ENCODE measurements around the gene NOVA2.

Gene NOVA2

DNA sequence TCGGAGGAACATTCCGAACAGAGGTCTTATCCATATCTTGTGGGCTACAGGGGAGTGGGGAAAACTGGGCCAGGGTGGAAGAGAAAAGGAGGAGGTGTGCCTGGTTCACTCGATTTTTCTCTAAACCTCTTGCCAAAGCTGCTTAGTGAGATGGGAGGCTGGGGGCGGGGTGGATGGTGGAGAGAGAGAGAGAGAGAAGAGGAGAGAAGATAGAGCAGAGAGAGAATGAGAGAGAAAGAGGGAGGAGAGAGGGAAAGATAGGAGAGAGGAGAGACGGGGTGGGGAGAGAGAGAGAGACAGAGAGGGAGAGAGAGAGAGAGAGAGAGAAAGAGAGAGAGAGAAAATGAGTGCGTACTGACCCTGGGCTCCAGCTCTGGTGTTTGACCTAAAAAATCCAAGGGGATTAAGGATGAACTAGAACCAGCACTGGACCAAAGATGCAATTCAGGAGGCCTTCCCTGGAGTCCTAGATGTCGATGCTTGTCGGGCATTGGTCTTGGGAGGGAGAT is 14.1 kb downstream of the NOVA2 start:
- DNase-seq, result no peak

DNA sequence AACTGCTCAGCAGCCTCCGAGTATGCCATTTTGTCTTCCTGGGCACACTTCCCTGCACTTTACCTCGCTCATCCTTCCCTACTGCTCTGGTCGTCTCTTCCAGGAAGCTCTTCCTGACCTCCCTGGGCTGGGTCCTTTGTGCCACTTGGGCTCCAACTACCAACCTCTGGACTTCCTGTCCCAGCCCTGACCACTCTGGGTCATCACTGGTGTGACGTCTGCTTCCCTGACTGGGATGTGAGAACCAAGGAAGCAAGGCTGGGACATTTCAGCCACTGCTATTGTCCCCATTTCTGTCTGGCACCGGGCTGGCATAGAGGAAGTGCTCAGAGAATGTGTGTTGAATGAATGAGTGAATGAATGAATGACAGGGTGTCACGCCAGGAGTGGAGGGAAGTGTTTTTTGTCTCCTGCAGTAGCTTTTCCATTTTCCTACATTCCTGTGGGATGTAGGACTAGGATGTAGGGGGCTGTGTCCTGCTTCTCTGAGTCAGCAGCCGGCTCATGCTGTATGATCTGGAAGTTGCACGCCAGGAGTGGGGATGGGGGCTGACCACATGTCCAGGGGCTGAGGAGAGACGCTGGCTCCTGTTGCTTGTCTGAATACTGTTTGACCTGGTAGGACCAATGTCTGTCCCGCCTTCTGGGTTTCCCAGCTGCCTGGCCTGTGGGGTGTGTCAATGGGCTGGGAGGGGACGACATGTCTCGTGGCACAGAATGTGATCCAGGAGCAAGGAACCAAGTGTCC is 14.7 kb downstream of the NOVA2 start:
- DNase-seq, result no peak

DNA sequence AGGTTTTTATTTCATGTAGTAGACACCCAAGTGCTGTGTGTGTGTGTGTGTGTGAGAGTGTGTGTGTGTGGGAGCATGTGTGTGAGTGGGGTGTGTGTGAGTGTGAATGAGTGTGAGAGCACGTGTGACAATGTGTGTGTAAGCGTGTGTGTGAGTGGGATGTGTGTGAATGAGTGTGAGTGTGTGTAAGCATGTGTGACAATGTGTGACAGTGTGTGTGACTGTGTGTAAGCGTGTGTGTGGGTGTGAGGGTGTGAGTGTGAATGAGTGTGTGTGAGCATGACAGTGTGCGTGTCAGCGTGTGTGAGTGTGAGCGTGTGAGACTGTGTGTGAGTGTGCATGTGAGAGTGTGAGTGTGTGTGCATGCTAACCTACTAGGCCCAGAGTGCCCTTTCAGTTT is 15.3 kb downstream of the NOVA2 start:
- DNase-seq, result no peak

DNA sequence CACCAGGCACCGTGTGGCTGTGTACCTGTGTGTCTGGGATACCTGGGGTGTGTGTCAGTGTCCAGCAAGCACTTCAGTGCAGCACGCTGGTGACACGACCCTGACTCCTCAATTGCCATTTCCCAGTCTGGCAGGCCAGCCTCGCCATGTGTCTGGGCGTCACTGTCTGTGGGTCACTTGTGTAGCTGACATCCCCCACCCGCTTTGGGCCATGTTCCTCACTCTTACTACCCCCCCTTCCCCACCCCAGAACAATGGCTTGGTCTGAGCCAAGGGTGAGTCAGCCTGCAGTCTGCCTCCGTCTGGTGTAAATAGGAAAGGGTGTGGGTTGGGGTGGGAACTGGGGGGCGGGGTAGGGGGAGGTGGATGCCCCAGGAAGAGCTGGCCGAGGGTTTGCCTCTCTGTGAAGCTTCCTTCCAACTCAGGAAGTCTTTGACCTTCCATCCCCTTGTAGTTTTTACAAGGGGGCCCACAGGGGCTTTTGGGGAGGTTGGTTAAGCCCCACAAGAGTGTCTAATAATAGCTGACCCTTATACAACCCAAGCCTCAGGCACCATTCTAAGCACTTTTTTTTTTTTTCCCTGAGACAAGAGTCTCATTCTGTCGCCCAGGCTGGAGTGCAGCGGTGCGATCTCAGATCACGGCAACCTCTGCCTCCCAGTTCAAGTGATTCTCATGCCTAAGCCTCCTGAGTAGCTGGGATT is 17.6 kb downstream of the NOVA2 start:
- DNase-seq, result no peak

DNA sequence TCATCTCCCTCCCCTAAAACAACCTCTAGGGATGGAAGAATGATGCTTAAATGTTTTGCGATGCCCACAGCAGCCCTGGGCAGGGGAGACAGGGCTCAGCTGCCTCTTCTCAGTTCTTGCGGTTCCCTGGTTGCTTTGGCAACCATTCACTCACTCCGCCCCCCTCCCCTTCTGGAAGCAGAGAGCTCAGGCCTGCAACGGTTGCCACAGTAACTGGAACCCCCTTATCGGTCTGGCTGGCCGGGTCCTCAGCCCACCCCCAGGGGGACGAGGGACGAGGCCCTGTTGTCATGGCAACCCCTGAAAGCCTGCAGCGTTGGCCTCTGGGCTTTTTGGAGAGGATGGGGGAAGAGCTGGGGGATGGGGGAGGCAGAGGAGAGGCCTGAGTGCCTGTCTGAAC is 19.5 kb downstream of the NOVA2 start:
- no peak for DNase-seq

DNA sequence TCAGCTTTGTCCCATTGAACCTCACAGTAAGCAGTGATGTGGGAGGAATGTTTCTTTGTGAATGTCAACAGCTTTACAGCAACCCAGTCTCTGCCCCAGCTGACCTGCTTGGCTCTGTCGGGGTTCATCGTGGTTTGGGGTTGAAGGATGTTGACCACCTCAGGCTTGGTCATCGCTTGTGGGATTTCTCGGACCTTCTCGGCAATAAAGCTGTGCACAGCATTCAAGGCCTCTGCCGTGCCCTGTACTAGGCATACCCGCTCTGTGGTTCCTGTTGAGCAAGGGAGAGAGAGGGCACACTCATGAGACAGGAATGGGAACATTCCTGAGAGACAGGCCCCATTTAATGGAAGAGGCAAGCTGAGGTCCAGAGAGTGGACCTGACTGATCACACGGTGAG is 20.0 kb downstream of the NOVA2 start:
- DNase-seq, result no peak

GRCh38 chr19:45952686-45953505 is 20.8 kb downstream of the NOVA2 start:
- peak; percentile 4 to 13 for DNase-seq

DNA sequence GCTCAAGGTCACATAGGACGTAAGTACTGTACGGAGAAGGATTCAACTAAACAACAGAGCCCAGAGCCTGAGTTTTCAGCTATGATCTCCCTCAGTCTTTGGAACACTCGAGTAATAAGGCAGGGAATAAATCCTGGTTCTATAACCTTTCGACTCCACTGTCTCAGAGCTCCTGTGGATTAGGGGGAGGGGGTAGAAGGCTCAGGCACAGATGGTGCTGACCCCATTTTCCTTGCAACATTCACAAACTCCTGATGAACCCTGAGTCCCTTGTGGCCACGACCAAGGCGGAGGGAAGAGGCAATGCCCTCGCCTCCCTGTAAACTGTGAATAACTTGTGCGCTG is 21.4 kb downstream of the NOVA2 start:
- no peak for DNase-seq

GRCh38 chr19:45947926-45948325 is 25.7 kb downstream of the NOVA2 start:
- DNase-seq, result no peak

DNA sequence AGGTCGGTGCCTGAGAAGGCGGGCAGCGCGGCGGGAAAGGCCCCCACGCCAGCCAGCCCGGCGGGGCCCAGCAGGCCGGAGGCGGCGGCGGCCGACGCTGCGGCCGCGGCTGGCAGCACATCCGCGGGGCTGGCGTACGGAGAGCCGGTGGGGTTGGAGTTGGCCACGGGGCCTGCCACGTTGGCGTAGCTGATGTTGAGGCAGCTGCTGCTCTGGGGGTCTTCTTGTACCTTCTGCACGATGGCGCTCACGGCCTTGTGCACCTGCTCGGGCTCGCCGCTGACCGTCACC is 33.2 kb downstream of the NOVA2 start:
- DNase-seq, result no peak

GRCh38 chr19:45939792-45940514 is 33.7 kb downstream of the NOVA2 start:
- DNase-seq, result no peak

DNA sequence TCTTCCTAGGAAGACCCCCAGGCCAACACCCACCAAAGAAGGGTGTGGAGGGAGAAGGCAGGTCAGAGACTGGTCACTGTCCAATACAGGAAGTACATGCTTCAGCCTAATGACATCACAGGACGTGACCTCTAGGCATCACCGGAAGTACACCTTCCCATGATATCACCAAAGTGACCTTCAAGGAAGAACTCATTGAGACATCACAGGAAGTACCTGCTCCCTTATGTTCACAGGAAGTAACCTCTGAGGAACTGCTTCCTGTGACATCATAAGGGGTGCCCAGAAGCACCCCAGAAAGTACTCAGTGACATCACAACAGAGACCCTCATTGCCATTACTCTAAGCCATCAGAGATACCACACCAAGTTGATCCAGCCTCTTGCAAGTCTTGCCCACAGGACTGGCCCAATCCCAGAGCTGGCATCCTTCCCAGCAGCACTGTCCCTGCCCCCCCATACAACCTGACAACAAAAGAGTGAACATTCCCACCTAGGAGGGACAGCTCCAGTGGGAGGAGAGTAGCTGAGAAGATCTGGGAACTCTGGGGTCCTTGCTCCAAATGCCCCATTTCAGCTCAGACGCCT is 34.8 kb downstream of the NOVA2 start:
- no peak for DNase-seq

GRCh38 chr19:45935267-45935666 is 38.4 kb downstream of the NOVA2 start:
- DNase-seq, result no peak

DNA sequence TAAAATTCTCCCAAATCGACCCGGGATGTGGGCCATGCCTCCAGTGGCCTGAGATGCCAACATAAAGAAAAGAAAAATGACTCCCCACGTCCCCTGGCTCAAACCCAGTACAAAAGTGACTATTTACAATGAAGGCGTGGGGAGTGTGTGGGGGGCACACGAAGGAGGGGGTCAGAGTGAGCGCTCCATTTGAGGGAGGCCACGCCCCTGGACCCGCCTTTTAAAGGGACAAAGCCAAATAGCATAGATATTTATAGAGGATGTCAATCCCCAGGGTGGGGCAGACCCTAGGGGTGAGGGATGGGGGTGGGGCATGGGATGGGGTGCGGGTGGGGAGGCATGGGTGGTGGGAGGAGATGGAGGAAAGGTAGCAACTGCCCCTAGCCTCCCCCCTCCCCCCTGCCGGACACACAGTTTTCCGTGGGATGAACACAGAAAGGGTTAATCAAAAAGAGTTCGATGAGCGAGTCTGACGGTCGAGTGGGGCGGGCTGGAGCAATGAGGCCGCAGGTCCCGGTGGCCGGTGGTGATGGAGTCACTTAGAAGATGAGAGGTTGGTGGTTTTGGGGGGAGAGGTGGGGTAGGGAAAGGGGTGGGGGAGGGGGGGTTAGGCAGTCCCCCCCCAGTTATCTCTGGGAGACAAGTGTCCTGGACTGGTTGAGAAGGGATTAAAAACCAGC is 39.0 kb downstream of the NOVA2 start:
- no peak for DNase-seq

DNA sequence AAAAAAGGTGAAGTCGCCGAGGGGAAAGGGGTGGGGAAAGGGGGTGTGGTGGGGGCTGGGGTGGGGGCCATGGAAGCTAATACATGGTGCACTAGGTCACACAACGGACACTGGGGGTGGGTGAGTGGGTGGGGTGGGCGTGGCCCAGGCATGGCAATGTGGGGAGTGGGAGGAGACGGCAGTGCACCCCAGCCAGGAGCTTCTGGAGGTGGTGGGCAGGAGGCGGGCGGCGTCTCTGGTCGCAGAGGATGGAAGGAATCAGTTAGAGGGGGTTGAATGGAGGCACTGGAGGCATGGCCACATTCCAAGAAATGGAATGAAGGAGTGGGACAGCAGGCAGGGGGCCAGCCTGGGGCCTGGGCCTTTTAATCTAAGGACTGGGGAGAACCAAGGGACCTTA is 39.9 kb downstream of the NOVA2 start:
- DNase-seq, result no peak

- DNase-seq, result no peak
Measured at GRCh38 chr19:45931055-45931454, 42.6 kb downstream of the NOVA2 start.

DNA sequence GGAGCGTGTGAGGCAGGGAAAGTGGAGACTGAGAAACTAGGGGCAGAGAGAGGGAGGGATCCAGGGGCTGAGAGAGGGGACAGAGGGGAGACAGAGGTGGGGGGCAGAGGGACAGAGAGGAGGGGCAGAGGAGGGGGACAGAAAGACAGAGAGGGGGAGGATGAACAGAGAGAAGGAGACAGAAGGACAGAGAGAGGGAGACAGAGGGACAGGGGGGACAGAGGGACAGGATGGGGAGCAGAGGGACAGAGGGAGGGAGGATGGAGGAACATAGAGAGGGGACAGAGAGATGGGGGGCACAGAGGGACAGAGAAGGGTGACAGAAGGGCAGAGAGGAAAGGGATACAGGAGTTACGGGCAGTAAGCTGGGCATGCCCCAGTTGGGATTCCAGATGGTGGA is 44.4 kb downstream of the NOVA2 start:
- DNase-seq, result no peak

- DNase-seq, result peak; percentile 91 to 92
Measured at GRCh38 chr19:45927565-45928261, 46.0 kb downstream of the NOVA2 start.

DNA sequence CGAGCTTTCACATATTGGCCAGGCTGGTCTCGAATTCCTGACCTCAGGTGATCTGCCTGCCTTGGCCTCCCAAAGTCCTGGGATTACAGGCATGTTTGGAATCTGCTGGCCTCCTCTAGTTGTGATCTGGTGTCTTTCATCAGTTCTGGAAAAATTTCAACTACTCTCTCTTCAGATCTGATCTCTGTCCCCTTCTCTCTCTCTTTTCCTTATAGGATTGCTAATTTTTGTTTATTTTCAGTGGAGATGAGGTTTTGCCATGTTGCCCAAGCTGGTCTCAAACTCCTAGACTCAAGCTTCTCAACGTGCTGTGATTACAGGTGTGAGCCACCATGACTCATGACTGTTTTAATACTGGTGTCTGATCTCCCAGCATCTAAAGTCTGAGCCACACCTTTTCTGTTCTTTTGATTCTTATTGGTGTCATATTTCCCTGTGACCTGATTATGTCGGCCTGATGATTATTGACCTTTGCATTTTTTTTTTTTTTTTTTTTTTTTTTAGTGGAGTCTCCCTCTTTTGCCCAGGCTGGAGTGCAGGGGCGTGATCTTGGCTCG is 48.7 kb downstream of the NOVA2 start:
- DNase-seq, result no peak

GRCh38 chr19:45922281-45922680 is 51.4 kb downstream of the NOVA2 start:
- DNase-seq, result no peak

- DNase-seq, result no peak
Measured at GRCh38 chr19:45920458-45920857, 53.2 kb downstream of the NOVA2 start.
